Activated CD8-positive, alpha-beta memory T cell treated with anti-CD3 and anti-CD28 coated beads, Interleukin-2, amount 50 U/mL, for 24 hours (primary cell): ENCODE results near the gene MAPKAPK3.
A peak's percentile ranks its signal among the peaks of the same experiment; 100 is the strongest.
"Not testable (repeated sequence)": the region's sequence is repeated elsewhere in the genome, so short reads cannot be mapped to it uniquely, and the experiment has no call there.

Source experiments
- DNase-seq: peaks from one replicate; pipeline ENCODE4 v3.0.0-alpha.2; 2020; ENCODE audit errors: extremely low read depth

MAPKAPK3 gene

DNA sequence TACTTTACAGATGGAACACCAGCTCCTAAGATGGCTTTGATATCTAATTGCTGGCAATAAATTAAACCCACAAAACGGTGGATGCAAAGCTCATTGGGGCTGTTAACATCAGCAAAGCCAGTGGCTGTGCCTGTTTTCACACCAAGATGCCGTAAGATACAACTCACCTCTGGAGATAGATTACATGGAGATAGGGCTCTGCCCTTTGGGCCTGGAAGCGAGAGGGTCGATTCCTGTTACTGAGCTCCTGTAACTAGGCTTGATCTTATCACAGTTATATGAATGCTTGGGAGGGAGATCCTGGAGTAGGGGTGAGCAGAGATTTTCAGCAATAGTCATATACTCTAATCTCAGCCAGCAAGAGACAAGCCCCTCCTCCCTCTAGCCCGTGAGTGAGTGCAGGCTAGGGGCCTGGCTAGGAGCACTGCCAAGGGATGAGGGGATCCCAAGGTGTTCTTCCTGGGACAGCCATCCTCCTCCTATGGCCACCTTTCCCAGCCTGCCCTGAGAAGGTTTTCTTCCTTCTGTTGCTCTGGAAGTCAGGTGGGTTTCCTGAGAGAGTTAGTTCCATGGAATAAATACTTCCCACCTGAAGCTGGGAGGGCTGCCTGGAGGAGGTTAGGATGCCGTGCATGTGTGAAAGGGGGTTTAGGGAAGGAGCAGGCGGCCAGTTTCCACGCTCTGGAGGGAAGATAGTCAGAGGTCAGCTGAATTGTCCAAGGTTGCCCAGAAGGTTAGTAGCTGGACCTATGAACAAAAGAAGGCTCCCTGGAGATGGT lies 39.7 kb downstream of the MAPKAPK3 start:
- no peak for DNase-seq

DNA sequence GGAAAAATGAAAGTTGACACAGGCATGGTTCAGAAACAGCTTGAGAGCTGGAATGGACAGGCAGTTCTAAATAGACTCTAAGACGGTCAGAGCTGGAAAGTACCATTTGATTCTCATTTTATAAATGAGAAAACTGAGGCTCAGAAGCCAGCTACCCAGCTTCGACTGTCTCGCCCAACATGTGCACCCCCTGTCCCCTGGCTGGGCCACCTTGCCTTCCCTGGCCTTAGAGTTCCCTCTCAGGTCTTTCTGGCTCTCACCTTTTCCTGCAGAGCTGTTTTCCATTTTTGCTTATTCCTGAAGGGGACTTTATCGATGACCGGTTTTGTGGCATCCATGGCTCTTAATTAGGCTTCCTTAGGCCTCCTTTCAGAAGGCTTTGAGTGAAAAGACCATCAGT lies 40.5 kb downstream of the MAPKAPK3 start:
- DNase-seq: no peak

DNA sequence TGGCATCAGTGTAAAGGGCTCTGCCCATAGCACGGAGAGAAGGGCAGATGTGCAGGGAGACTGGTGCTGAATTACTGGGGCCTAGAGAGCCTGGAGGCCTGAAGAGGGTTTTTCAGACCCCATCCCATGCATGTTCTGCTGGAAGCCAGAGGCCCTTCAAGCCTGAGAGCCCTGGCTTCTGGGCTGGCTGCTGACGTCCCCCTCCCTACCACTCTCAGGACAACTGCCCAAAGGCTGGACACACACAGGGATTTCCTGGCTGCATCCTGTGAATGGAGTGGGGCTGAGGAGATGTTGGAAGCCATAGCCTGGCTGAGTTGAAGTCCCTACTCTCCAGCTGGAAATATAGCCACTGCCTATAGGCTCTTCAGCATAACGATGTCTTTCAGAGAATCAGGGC lies 40.9 kb downstream of the MAPKAPK3 start:
- DNase-seq: no peak

- no peak for DNase-seq
Measured at GRCh38 chr3:50658416-50658815, 41.5 kb downstream of the MAPKAPK3 start.

- DNase-seq: no peak
Measured at GRCh38 chr3:50658831-50659230, 41.9 kb downstream of the MAPKAPK3 start.

- no peak for DNase-seq
Measured at GRCh38 chr3:50660386-50660785, 43.4 kb downstream of the MAPKAPK3 start.

DNA sequence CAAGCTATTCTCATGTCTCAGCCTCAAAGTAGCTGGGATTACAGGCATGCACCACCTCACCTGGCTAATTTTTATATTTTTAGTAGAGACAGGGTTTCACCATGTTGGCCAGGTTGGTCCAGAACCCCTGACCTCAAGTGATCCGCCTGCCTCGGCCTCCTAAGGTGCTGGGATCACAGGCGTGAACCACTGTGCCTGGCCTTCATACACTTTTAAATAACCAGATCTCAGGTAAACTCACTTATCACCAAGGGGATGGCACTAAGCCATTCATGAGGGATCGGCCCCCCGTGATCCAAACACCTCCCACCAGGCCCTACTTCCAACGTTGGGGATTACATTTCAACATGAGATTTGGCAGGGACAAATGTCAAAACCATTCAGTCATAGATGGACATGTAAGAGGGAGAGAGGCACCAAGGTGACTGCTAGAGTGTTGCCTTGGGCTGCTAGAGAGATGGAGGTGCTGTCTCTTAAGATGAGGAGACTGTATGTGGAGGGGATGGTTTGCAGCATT lies 44.4 kb downstream of the MAPKAPK3 start:
- no peak for DNase-seq

- DNase-seq: no peak
Measured at GRCh38 chr3:50662408-50662807, 45.5 kb downstream of the MAPKAPK3 start.

DNA sequence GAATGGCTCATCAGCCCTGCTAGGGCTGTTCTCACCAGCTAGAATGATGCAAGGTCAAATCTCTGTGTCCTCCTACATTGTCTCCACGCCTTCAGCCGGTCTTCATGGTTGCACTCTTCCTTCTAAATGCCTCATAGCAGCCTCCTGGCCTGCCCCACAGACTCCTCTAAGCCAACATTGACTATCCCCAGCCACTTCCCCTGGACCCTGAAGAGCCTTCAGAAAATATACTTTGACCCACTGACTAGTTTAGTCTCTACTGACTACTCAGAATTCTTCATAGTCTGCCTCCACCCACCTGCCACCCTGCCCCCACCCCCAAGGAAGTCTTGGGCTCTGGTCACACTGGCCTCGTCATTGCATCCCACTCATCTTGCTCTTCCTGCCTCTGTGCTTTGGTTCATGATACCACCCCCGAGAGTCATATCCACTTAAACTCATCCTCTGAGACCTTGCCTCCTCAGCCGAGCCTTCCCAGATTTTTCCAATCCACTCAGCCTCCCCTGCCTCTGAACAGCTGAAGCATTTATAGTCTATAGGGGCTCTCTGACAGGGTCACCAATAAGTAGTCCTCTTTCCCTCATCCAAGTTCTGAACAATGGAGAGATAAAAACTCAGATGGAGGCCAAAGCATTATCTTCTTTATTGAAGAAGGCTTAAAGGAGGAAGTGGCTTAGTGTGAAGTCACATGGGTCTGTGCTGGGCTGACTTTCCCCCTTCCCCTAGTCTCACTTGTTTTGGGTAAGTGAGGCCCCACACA lies 48.3 kb downstream of the MAPKAPK3 start:
- DNase-seq: no peak

DNA sequence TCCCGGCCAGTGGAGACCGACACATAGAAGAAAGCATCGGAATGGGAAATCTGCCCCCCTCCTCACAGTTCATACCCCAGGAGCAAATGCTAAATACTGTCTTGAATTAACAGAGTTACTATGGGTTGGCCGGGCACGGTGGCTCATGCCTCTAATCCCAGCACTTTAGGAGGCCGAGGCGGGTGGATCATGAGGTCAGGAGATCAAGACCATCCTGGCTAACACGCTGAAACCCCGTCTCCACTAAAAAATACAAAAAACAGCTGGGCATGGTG lies 48.8 kb downstream of the MAPKAPK3 start:
- not testable (repeated sequence) for DNase-seq

DNA sequence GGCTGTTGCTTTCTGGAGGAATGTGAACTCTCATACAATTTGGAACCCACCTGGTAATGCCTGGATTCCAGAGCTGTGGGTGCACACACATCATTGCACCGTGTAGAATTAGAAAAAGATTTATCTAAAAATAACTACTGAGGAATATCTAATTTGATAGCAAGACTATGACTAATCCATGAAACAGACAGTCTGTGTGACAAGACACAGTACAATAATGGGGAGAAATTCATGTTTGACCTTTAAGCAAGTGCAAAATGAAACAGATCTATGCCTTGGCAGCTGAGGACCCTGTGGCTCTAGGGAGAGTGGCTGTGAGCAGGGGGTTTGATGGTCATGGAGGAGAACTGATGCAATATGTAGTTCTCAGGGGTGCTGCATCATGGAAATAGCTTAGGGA lies 49.9 kb downstream of the MAPKAPK3 start:
- no peak for DNase-seq

- DNase-seq: no peak
Measured at GRCh38 chr3:50671331-50671730, 54.4 kb downstream of the MAPKAPK3 start.

- no peak for DNase-seq
Measured at GRCh38 chr3:50672656-50673055, 55.7 kb downstream of the MAPKAPK3 start.

DNA sequence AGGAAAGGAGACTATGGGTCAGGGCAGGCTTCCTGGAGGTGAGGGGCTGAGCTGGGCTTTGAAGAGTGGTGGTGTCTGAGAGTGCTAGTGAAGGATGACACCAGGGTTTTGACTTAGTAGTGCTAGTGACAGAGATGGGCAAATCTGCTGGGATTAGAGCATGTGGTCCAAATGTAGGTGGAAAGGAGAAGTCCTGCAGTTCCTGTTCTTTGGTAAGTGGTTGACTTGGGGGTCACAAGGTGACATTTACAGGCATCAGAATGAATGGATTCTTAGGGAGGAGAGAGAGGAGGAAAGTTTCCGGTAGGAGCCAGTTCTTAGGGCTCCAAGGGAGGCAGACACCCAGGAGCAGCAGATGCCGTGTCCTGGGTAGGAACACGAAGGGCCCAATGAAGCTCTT lies 57.0 kb downstream of the MAPKAPK3 start:
- DNase-seq: no peak

DNA sequence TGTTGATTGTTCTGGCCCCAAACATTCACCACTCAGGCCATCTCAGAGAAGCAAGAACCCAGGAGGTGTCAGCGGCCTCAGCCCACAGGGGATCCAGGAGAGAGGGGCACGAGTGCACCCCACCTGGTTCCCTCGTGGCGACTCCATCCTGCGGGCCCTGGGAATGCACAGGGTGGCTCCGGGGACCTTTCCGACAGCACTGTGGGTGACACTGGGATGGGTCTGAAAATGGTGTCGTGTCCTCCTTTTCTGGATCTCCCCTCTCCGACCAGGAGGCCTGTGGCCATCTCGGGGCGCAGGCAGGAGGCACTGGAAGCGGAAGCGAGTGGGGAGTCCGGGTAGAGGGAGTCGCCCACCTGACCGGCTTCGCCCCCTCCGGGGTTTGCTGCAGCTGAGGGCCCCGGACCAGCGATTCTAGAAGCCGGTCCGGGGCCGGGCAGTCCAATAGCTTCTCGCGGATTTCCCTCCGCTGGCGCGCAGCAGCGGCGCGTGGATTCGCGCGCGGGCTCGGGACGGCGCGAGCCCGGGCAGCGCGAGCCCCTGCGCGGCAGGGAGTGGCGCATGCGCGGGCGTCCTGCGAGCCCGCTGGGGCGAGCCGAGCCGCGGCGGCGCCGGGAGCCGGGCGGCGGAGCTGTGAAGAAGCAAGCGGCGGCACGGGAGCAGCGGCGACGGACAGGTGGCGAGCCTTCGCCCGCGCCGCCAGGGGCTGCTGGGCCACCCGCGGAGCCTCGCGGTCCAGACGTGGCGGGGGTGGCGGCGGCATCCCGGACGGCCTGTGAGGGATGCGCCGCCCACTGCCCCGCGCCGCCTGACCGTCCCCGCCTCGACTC lies 57.6 kb downstream of the MAPKAPK3 start, which contains the start of gene DOCK3:
Gene DOCK3, plus strand, starts transcription at position 579 of the 830 bp plus-strand sequence. CDS start 337 bp downstream, outside the sequence.
- no peak for DNase-seq

GRCh38 chr3:50675179-50676030 lies 58.5 kb downstream of the MAPKAPK3 start:
- DNase-seq: peak; percentile 37

DNA sequence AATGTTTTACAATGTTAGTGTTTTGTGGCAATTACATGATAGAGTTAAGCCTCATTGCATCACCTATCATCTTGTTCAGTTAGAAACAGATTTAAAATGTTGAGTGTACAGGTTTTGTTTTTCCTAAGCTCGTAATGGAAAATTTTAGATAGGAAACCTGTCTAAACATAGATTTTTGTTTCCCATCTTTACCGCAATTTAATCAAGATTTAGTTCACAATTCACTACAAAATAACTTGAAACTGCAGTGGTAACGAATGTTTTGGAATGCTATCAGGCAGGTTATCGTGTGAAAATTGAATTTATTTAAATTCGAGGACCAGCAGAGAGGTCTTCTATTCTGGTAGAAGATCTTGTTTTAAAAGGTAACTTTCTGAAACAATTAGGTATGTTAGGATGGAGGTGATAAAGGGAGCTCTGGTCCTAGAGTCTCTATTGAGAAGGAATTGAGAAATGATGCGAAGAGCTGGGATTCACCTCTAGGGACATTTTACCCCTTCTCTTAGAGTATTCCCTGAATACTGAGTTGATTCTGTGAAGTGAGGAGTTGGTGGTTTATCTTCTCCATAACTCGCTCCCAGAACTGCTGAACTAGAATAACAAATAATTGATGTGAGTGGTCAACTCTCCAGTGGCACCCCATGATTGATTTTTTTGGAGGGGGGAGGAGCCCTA lies 59.2 kb downstream of the MAPKAPK3 start:
- DNase-seq: no peak

DNA sequence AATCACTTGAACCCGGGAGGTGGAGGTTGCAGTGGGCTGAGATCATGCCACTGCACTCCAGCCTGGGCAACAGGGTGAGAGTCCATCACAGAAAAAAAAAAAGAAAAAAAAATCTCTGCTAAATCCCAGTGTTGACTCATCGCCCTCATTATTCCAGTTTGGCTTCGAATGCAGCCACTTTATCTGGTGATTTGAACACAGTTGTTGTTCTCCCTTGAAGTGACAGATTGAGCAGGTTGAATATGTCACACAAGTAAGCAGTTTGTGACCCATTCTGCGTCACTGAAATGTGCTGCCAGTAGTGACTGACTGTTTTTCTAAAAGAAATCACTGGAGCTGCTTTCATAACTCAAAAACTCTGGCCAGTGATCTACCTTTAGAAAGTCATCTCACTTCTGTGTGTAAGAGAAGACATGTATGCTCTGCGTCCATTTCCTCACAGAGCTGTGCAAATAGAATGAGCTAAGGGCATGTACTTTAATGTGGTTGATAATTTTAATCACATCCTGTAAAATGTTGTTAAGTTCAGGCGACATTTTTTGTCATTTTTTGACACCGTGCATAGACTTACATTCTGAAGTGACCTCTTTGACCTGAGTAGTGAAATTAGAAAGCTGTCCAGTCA lies 70.3 kb downstream of the MAPKAPK3 start:
- no peak for DNase-seq

GRCh38 chr3:50687916-50688315 lies 71.0 kb downstream of the MAPKAPK3 start:
- DNase-seq: no peak

DNA sequence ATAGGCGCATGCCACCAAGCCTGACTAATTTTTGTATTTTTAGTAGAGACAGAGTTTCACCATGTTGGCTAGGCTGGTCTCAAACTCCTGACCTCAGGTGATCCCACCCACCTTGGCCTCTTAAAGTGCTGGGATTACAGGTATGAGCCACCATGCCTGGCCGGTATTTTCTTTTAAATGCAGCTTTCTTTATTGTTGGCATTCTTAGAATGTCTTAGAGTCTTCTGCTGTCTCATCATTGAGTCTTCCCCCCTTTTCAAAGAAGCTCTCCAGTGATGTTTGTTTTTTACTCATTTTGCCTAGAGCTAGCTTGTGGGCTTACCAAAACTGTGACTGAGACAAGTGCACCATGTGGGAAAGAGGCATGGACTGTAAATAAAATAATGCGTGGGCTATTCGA lies 71.7 kb downstream of the MAPKAPK3 start:
- not testable (repeated sequence) for DNase-seq
